ENCODE data around the gene MGRN1. TPM values are rescaled to one million over a fixed set of nuclear protein-coding genes. Genes with fewer than 3 reads are reported as not detected.

MGRN1 gene
- polyA plus RNA-seq, 1 donor = 35.5 TPM

GRCh38 chr16:4604401-4604800, 20.2 kb upstream of the MGRN1 start:
- no peak for DNase-seq (ENCODE audit: low read depth)

- no peak for DNase-seq (ENCODE audit: low read depth)
Measured at GRCh38 chr16:4606354-4606753, 18.3 kb upstream of the MGRN1 start.

- no peak for DNase-seq (ENCODE audit: low read depth)
Measured at GRCh38 chr16:4607841-4608703, 16.6 kb upstream of the MGRN1 start.

- no peak for DNase-seq (ENCODE audit: low read depth)
Measured at GRCh38 chr16:4608704-4608980, 16.0 kb upstream of the MGRN1 start.

- DNase-seq (ENCODE audit: low read depth) = no peak
Measured at GRCh38 chr16:4609200-4610010, 15.2 kb upstream of the MGRN1 start.

- DNase-seq (ENCODE audit: low read depth) = no peak
Measured at GRCh38 chr16:4610011-4611005, 14.3 kb upstream of the MGRN1 start.

GRCh38 chr16:4611337-4612021, 13.1 kb upstream of the MGRN1 start:
- no peak for DNase-seq (ENCODE audit: low read depth)

- DNase-seq (ENCODE audit: low read depth) = no peak
Measured at GRCh38 chr16:4612474-4612931, 12.1 kb upstream of the MGRN1 start.

- DNase-seq (ENCODE audit: low read depth) = no peak
Measured at GRCh38 chr16:4612977-4613635, 11.5 kb upstream of the MGRN1 start.

GRCh38 chr16:4613636-4614570, 10.7 kb upstream of the MGRN1 start:
- no peak for DNase-seq (ENCODE audit: low read depth)

- DNase-seq (ENCODE audit: low read depth) = no peak
Measured at GRCh38 chr16:4614571-4615383, 9.8 kb upstream of the MGRN1 start, which contains the start of gene UBALD1. Gene UBALD1, minus strand, starts transcription at chr16:4614888. Its CDS starts 91 bp downstream, at chr16:4614797.

- no peak for DNase-seq (ENCODE audit: low read depth)
Measured at GRCh38 chr16:4615384-4616046, 9.1 kb upstream of the MGRN1 start.

- DNase-seq (ENCODE audit: low read depth) = peak; percentile 100
Measured at GRCh38 chr16:4616047-4616811, 8.4 kb upstream of the MGRN1 start.

GRCh38 chr16:4617880-4618279, 6.7 kb upstream of the MGRN1 start:
- DNase-seq (ENCODE audit: low read depth) = no peak

- DNase-seq (ENCODE audit: low read depth) = no peak
Measured at GRCh38 chr16:4618645-4619418, 5.8 kb upstream of the MGRN1 start.

GRCh38 chr16:4623593-4623992, 1.0 kb upstream of the MGRN1 start:
- no peak for DNase-seq (ENCODE audit: low read depth)
